ENCODE data around the gene FAM186B. TPM values are rescaled to one million over a fixed set of nuclear protein-coding genes. Genes with fewer than 3 reads are reported as not detected.
A peak's percentile ranks its signal among the peaks of the same experiment; 100 is the strongest.

Gene FAM186B
- total RNA-seq, 1 experiment from 2014 or later = 0.46 TPM

DNA sequence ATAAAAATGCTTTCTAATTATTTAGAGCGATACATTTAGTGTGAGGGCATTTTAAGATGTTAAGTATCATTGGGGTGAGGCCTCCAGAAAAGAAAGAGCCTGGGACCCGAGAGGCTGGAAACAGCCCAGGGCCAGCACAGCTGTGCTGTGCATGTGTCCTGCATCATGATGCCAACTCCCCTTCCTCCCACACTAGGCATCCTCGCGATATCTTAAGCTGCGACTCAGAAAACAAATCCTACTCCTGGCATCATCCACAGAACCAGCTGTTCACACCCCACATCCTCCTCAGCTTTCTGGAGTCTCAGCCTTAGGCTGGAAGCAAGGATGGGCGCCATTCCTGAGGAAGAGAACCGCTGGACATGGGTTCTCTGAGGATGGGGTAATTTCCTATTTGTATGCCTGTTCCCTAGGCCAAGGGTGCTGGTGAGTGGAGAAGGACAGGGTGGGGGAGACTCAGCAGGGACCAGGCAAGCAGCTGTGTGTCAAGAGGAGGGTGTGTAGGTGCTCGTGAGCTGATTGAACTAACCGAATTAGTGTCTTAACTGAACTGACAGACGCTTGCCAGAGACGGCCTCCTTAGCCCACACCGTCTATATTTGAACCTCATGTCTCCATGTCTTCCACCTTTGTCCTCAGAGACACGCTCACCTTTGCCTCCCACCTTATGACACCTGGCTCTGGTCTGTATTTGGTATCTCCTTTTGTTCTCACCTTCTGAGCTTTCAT, 21.9 kb downstream of the FAM186B start:
- no peak overlapping the region for H2AFZ ChIP-seq (ENCODE audit: low read length)
- H2BK5ac ChIP-seq (ENCODE audit: insufficient read length, low read length) = no peak overlapping the region
- no peaks in the 10 kb centered on the region for H3K4me1 ChIP-seq (ENCODE audit: insufficient read depth, low read length)
- no peak overlapping the region for H3K18ac ChIP-seq (ENCODE audit: insufficient read length, low read depth, low read length)
- H3K23ac ChIP-seq (ENCODE audit: insufficient read length, low read depth, low read length) = no peak overlapping the region
- H3T11ph ChIP-seq (ENCODE audit: low read length) = no peak overlapping the region
- no peak overlapping the region for H3K9ac ChIP-seq (ENCODE audit: extremely low read depth, insufficient read length, low read length)
- H3K23me2 ChIP-seq (ENCODE audit: insufficient read length, low read depth, low read length, poor library complexity, severe bottlenecking) = no peaks in the 10 kb centered on the region
- H4K20me1 ChIP-seq (ENCODE audit: control insufficient read depth, insufficient read depth, insufficient read length) = no peaks in the 10 kb centered on the region
- Mint-ChIP-seq H3K27me3 (ENCODE audit: low read depth) (peaks cover 2% of the 10 kb centered on the region; the same call in 1 of the 2 replicates), H3K9me3 (no peaks in the 10 kb centered on the region), H3K4me1 (peaks cover 12% of the 10 kb centered on the region in 2 experiments), H3K4me3 (no peak overlapping the region; a peak in 1 of 5 replicates), H3K27ac (peak overlapping the region in 1 of 3 experiments; percentile 4; a peak in 3 of 7 replicates), H3K36me3 (ENCODE audit: insufficient read depth in 1 of 3, low read depth in 3 of 3) (peaks cover 4 to 15% (median 6%) of the 10 kb centered on the region in 3 experiments; a peak in 4 of 7 replicates)
- no peak overlapping the region for H3K14ac ChIP-seq (ENCODE audit: insufficient read depth, low read length)
- TF ChIP-seq, protein P1, sequence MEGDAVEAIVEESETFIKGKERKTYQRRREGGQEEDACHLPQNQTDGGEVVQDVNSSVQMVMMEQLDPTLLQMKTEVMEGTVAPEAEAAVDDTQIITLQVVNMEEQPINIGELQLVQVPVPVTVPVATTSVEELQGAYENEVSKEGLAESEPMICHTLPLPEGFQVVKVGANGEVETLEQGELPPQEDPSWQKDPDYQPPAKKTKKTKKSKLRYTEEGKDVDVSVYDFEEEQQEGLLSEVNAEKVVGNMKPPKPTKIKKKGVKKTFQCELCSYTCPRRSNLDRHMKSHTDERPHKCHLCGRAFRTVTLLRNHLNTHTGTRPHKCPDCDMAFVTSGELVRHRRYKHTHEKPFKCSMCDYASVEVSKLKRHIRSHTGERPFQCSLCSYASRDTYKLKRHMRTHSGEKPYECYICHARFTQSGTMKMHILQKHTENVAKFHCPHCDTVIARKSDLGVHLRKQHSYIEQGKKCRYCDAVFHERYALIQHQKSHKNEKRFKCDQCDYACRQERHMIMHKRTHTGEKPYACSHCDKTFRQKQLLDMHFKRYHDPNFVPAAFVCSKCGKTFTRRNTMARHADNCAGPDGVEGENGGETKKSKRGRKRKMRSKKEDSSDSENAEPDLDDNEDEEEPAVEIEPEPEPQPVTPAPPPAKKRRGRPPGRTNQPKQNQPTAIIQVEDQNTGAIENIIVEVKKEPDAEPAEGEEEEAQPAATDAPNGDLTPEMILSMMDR (conservative IDR thresholded peaks at IDR 0.05) = no peak
- H3K79me1 ChIP-seq (ENCODE audit: insufficient read depth, low read depth, low read length, poor library complexity, severe bottlenecking) = no peaks in the 10 kb centered on the region
- H2AK5ac ChIP-seq (ENCODE audit: insufficient read length, low read length) = no peak overlapping the region
- H2BK15ac ChIP-seq (ENCODE audit: low read depth, low read length) = no peak overlapping the region
- no peaks in the 10 kb centered on the region for H3K9me3 ChIP-seq (ENCODE audit: control insufficient read depth, low read depth, low read length)
- H3K27ac ChIP-seq (ENCODE audit: insufficient read length, low read depth, low read length) = no peak overlapping the region
- H2BK20ac ChIP-seq (ENCODE audit: low read depth, low read length, poor library complexity, severe bottlenecking) = no peak overlapping the region
- no peak overlapping the region for H2BK120ac ChIP-seq (ENCODE audit: low read depth, low read length, poor library complexity, severe bottlenecking)
- H3K4me2 ChIP-seq (ENCODE audit: insufficient read depth, insufficient read length, low read length) = no peak overlapping the region
- H4K91ac ChIP-seq (ENCODE audit: insufficient read length, low read depth, low read length) = no peak overlapping the region
- no peaks in the 10 kb centered on the region for H3K79me2 ChIP-seq (ENCODE audit: insufficient read depth, low read length)
- no peak for DNase-seq
- no peaks in the 10 kb centered on the region for H3K27me3 ChIP-seq (ENCODE audit: insufficient read depth, low read length)
- WGBS (ENCODE audit: extremely low coverage, insufficient read length, low lambda C conversion rate) = no CpG with 5 or more reads among the region's 13 CpGs
- H2BK12ac ChIP-seq (ENCODE audit: insufficient read length, low read depth, low read length) = no peak overlapping the region
- no peak overlapping the region for H4K5ac ChIP-seq (ENCODE audit: insufficient read length, low read depth, low read length)
- no peak overlapping the region for H4K8ac ChIP-seq (replicated peaks; ENCODE audit: insufficient read length, low read depth, low read length)
- no peak overlapping the region for H3K4ac ChIP-seq (ENCODE audit: low read depth, low read length)
- no peak overlapping the region for H3K56ac ChIP-seq (ENCODE audit: insufficient read length, low read depth, low read length)
